ENCODE data around the gene PADI6.

PADI6 gene

GRCh38 chr1:17437260-17437579 lies 65.2 kb downstream of the PADI6 start:
- DNase-seq: peak; percentile 61

GRCh38 chr1:17437580-17438317 lies 65.8 kb downstream of the PADI6 start:
- peak; percentile 68 for DNase-seq

GRCh38 chr1:17438318-17439249 lies 66.6 kb downstream of the PADI6 start:
- DNase-seq: peak; percentile 72

GRCh38 chr1:17439250-17440073 lies 67.5 kb downstream of the PADI6 start, which contains the start of gene RCC2:
RCC2 (minus strand) TSS chr1:17439677; CDS start chr1:17438514, 1,163 bp downstream.
- DNase-seq: peak; percentile 84

- no peak for DNase-seq
Observed at GRCh38 chr1:17440074-17440826, 68.3 kb downstream of the PADI6 start.

GRCh38 chr1:17440827-17441168 lies 68.8 kb downstream of the PADI6 start:
- DNase-seq: peak; percentile 49

- DNase-seq: peak; percentile 90
Observed at GRCh38 chr1:17441265-17441992, 69.4 kb downstream of the PADI6 start.

- no peak for DNase-seq
Observed at GRCh38 chr1:17441993-17442357, 70.0 kb downstream of the PADI6 start.

- DNase-seq: no peak
Observed at GRCh38 chr1:17442841-17443240, 70.8 kb downstream of the PADI6 start.

GRCh38 chr1:17447501-17447992 lies 75.6 kb downstream of the PADI6 start:
- no peak for DNase-seq

All from OCI-M1 (cell line).